Thoracic aorta (tissue), 2 donors: ENCODE measurements around the gene STRADA. TPM values are rescaled to one million over a fixed set of nuclear protein-coding genes. Genes with fewer than 3 reads are reported as not detected.

Source experiments
- ATAC-seq: fragments of 150-250 bp; one replicate; pipeline ENCODE4 v1.8.0; 2017; ENCODE audit warnings: low read depth; ENCODE audit not compliant: insufficient number of reproducible peaks, low FRiP score
- DNase-seq: peaks from one replicate; pipeline ENCODE4 v3.0.0-alpha.2; 2020; ENCODE audit warnings: low spot score
- H3K27ac ChIP-seq, 2 donors: fragments of 200-600 bp; sonication (generic); 1 replicate in 1 of 2; 2 replicates in 1 of 2; pipeline ENCODE4 v1.5.1; 2016; ENCODE audit warnings: mild to moderate bottlenecking in 2 of 2, moderate library complexity in 2 of 2
- H3K27me3 ChIP-seq: fragments of 200-600 bp; sonication (generic); replicated peaks from 2 replicates; pipeline ENCODE4 v1.6.0; 2016; ENCODE audit warnings: mild to moderate bottlenecking; ENCODE audit not compliant: insufficient read depth
- H3K36me3 ChIP-seq: fragments of 200-600 bp; sonication (generic); one replicate; pipeline ENCODE4 v1.5.1; 2016
- H3K4me1 ChIP-seq, 2 donors: fragments of 200-600 bp; sonication (generic); 1 replicate in 1 of 2; 2 replicates in 1 of 2; pipeline versions ENCODE4 v1.5.1 to v1.6.0; 2016; ENCODE audit warnings: low read depth in 2 of 2, mild to moderate bottlenecking in 1 of 2; ENCODE audit not compliant: control insufficient read depth in 1 of 2
- H3K4me3 ChIP-seq: fragments of 200-600 bp; sonication (generic); 2 replicates; pipeline ENCODE4 v1.5.1; 2016; ENCODE audit warnings: mild to moderate bottlenecking
- H3K9me3 ChIP-seq: fragments of 200-600 bp; sonication (generic); 2 replicates; pipeline ENCODE4 v1.5.1; 2016
- total RNA-seq, 2 donors: library from RNA; depleted of rRNA; stranded (reverse); fragments of >200 nt; gene quantifications; one replicate each; pipeline versions ENCODE4 v1.1.0 to v1.2.3, GENCODE V29; 2016
- TF ChIP-seq, protein P1 (sequence below): fragments of 200-600 bp; sonication (generic); IDR thresholded peaks from one replicate; pipeline ENCODE4 v1.5.1; 2019; ENCODE audit warnings: antibody characterized with exemption

STRADA gene, protein sequence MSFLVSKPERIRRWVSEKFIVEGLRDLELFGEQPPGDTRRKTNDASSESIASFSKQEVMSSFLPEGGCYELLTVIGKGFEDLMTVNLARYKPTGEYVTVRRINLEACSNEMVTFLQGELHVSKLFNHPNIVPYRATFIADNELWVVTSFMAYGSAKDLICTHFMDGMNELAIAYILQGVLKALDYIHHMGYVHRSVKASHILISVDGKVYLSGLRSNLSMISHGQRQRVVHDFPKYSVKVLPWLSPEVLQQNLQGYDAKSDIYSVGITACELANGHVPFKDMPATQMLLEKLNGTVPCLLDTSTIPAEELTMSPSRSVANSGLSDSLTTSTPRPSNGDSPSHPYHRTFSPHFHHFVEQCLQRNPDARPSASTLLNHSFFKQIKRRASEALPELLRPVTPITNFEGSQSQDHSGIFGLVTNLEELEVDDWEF
- total RNA-seq: 10 to 100 TPM; 40.9 to 62.2 TPM

GRCh38 chr17:63741408-63742173 lies at the start of gene STRADA:
Gene STRADA, minus strand, starts transcription at chr17:63741799. Its CDS starts 13,430 bp downstream, at chr17:63728369.
- Histone ChIP-seq H3K9me3 (no peaks in the 10 kb centered on the region), H3K27me3 (no peaks in the 10 kb centered on the region), H3K4me3 (peak within 1 kb of the TSS; percentile 91), H3K4me1 (peaks cover 8% of the 10 kb centered on the region in 2 donors), H3K36me3 (no peaks in the 10 kb centered on the region), H3K27ac (peak within 1 kb of the TSS; percentile 80 to 91)
- DNase-seq: peak; percentile 94
- TF ChIP-seq, protein P1, sequence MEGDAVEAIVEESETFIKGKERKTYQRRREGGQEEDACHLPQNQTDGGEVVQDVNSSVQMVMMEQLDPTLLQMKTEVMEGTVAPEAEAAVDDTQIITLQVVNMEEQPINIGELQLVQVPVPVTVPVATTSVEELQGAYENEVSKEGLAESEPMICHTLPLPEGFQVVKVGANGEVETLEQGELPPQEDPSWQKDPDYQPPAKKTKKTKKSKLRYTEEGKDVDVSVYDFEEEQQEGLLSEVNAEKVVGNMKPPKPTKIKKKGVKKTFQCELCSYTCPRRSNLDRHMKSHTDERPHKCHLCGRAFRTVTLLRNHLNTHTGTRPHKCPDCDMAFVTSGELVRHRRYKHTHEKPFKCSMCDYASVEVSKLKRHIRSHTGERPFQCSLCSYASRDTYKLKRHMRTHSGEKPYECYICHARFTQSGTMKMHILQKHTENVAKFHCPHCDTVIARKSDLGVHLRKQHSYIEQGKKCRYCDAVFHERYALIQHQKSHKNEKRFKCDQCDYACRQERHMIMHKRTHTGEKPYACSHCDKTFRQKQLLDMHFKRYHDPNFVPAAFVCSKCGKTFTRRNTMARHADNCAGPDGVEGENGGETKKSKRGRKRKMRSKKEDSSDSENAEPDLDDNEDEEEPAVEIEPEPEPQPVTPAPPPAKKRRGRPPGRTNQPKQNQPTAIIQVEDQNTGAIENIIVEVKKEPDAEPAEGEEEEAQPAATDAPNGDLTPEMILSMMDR: no peak
- ATAC-seq: peak; percentile 94

DNA sequence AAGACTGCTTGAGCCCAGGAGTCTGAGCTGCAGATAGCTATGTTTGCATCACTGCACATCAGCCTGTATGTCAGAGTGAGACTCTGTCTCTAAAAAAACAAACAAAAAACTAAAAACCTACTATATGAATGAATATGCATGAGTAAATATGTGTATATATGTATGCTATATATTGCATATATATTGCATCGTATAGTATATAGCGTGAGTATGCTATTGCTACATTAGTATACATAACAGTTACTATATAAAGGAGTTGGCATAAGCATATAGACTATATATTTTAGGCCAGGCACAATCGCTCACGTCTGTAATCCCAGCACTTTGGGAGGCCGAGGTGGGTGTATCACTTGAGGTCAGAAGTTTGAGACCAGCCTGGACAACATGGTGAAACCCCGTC lies 48.5 kb upstream of the STRADA start:
- Histone ChIP-seq H3K4me1 (no peaks in the 10 kb centered on the region), H3K27ac (no peak overlapping the region), H3K9me3 (no peaks in the 10 kb centered on the region), H3K4me3 (no peak overlapping the region), H3K27me3 (no peaks in the 10 kb centered on the region), H3K36me3 (peaks cover 52% of the 10 kb centered on the region)
- TF ChIP-seq, protein P1: no peak
- DNase-seq (no peak), ATAC-seq (no peak)

GRCh38 chr17:63786971-63787711 lies 45.5 kb upstream of the STRADA start:
- no peak overlapping the region for H3K27ac ChIP-seq
- no peak overlapping the region for H3K4me3 ChIP-seq
- H3K4me1 ChIP-seq: no peaks in the 10 kb centered on the region
- H3K9me3 ChIP-seq: no peaks in the 10 kb centered on the region
- H3K27me3 ChIP-seq: no peaks in the 10 kb centered on the region
- TF ChIP-seq, protein P1: no peak
- H3K36me3 ChIP-seq: peaks cover 38% of the 10 kb centered on the region
- ATAC-seq (no peak), DNase-seq (no peak)

DNA sequence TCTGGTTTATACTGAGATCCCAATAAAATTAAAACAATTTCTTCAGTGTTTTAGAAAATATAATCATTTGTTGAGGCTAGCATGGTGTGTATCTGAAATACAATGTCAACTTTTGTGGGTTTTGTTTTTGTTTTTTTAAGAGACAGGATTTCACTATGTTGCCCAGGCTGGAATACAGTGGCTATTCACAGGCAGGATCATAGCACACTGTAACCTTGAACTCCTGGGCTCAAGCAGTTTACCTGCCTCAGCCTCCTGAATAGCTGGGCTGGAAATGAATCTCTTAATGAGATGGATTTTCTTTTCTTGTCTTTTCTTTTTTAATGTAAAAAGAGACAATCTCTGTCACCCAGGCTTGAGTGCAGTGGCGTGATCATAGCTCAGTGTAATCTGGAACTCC lies 44.5 kb upstream of the STRADA start:
- H3K27ac ChIP-seq: no peak overlapping the region
- no peak overlapping the region for H3K4me3 ChIP-seq
- H3K27me3 ChIP-seq: no peaks in the 10 kb centered on the region
- DNase-seq (no peak), ATAC-seq (no peak)
- TF ChIP-seq, protein P1: no peak
- peaks cover 28% of the 10 kb centered on the region for H3K36me3 ChIP-seq
- H3K9me3 ChIP-seq: no peaks in the 10 kb centered on the region
- H3K4me1 ChIP-seq: no peaks in the 10 kb centered on the region

- TF ChIP-seq, protein P1: no peak
- ATAC-seq (no peak), DNase-seq (no peak)
- no peaks in the 10 kb centered on the region for H3K9me3 ChIP-seq
- H3K27me3 ChIP-seq: no peaks in the 10 kb centered on the region
- peaks cover 0 to 5% of the 10 kb centered on the region in 2 donors for H3K4me1 ChIP-seq
- H3K4me3 ChIP-seq: no peak overlapping the region
- peaks cover 27% of the 10 kb centered on the region for H3K36me3 ChIP-seq
- H3K27ac ChIP-seq: no peak overlapping the region
Measured at GRCh38 chr17:63785556-63785955, 44.0 kb upstream of the STRADA start.
